KMS-11 (cell line): ENCODE measurements around the gene CPEB4.

ENCODE experiments used
- H2AFZ ChIP-seq: fragments of 200-600 bp; sonication (generic); 2 replicates; pipeline ENCODE4 v1.6.1; 2016; ENCODE audit warnings: antibody characterized with exemption, mixed run types, low read depth
- H3K27ac ChIP-seq: fragments of 200-600 bp; sonication (generic); 2 replicates; pipeline ENCODE4 v1.6.1; 2016; ENCODE audit warnings: mild to moderate bottlenecking, mixed run types
- H3K27me3 ChIP-seq: fragments of 200-600 bp; sonication (generic); 2 replicates; pipeline ENCODE4 v1.6.1; 2017; ENCODE audit warnings: mild to moderate bottlenecking, low read depth, mixed run types, moderate library complexity; ENCODE audit not compliant: insufficient read depth
- H3K36me3 ChIP-seq: fragments of 200-600 bp; sonication (generic); 2 replicates; pipeline ENCODE4 v1.6.1; 2017; ENCODE audit warnings: mild to moderate bottlenecking, mixed run types; ENCODE audit not compliant: insufficient read depth
- H3K4me1 ChIP-seq: fragments of 200-600 bp; sonication (generic); 2 replicates; pipeline ENCODE4 v1.6.1; 2016; ENCODE audit warnings: mild to moderate bottlenecking, low read depth, mixed run types; ENCODE audit not compliant: poor library complexity, severe bottlenecking
- H3K4me2 ChIP-seq: fragments of 200-600 bp; sonication (generic); 2 replicates; pipeline ENCODE4 v1.7.0; 2016; ENCODE audit warnings: mild to moderate bottlenecking, mixed run types
- H3K4me3 ChIP-seq: fragments of 200-600 bp; sonication (generic); IDR thresholded peaks from 2 replicates; pipeline ENCODE4 v1.6.1; 2017; ENCODE audit warnings: low read depth, low read length, mixed read lengths; ENCODE audit not compliant: insufficient read depth
- H3K79me2 ChIP-seq: fragments of 200-600 bp; sonication (generic); 2 replicates; pipeline ENCODE4 v1.6.1; 2016; ENCODE audit warnings: low read depth, mixed run types; ENCODE audit not compliant: insufficient read depth
- H3K9ac ChIP-seq: fragments of 200-600 bp; sonication (generic); 2 replicates; pipeline ENCODE4 v1.6.1; 2016; ENCODE audit warnings: mild to moderate bottlenecking, mixed run types
- H4K20me1 ChIP-seq: fragments of 200-600 bp; sonication (generic); 2 replicates; pipeline ENCODE4 v1.6.1; 2016; ENCODE audit warnings: mild to moderate bottlenecking, mixed run types; ENCODE audit not compliant: insufficient read depth
- CTCF ChIP-seq: fragments of 200-600 bp; sonication (generic); conservative IDR thresholded peaks from 2 replicates; pipeline ENCODE4 v1.6.1; 2017; ENCODE audit warnings: low read depth, mild to moderate bottlenecking, antibody characterized with exemption, low read length, moderate library complexity, mixed read lengths

Gene CPEB4

DNA sequence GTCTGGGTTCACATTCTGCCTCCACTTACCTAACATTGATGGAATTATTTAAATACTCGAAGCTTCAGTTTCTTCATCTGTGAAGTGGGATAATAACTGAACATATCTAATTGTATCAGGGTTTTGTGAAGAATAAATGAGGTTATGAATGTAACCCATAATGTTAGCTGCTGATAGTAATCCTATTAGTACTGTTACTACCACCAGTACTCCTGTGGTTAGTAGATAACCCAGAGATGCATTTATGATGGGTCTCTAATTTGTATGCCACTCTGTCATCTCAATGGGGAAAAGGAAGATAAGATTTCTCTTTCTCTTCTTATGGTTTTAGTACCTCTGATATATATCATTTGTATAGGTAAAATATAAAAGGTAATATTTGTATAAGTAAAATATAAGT lies 16.0 kb downstream of the CPEB4 start:
- peaks cover 79% of the 10 kb centered on the region for H3K4me1 ChIP-seq
- peak overlapping the region; percentile 91 for H3K4me2 ChIP-seq
- 0 out of 2 replicates have a peak, but pooled peaks cover 3% of the 10 kb centered on the region for H4K20me1 ChIP-seq
- H3K27me3 ChIP-seq: no peaks in the 10 kb centered on the region
- no peak overlapping the region for H3K9ac ChIP-seq
- no peak overlapping the region for H2AFZ ChIP-seq
- peak overlapping the region; percentile 41; the same call in 1 of the 2 replicates for H3K27ac ChIP-seq
- H3K4me3 ChIP-seq: no peak overlapping the region
- TF ChIP-seq CTCF: no peak
- peaks cover 95% of the 10 kb centered on the region for H3K79me2 ChIP-seq
- no peaks in the 10 kb centered on the region for H3K36me3 ChIP-seq

DNA sequence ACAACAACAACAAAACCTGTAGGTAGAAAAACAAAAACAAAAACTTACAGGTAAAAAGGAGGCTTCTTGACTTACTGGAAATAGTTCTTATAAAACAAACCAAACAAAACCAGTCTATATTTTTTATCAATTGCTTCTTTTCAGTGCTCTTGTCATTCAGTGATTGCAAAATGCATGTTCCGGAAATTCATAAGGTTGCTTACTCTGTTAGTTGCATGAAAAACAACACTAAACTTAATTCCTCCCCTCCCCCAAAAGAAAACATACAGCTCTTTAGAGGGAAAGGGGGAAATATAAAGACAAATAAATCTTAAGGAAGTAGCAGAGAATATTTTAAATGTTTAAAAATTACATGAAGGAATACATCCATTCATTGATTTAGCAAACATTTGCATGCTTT lies 19.1 kb downstream of the CPEB4 start:
- Histone ChIP-seq H3K4me2 (no peak overlapping the region), H4K20me1 (0 out of 2 replicates have a peak, but pooled peaks cover 3% of the 10 kb centered on the region), H3K9ac (no peak overlapping the region), H2AFZ (no peak overlapping the region), H3K36me3 (no peaks in the 10 kb centered on the region), H3K4me3 (no peak overlapping the region), H3K27ac (no peak overlapping the region), H3K79me2 (peaks cover 72% of the 10 kb centered on the region), H3K4me1 (peaks cover 65% of the 10 kb centered on the region), H3K27me3 (no peaks in the 10 kb centered on the region)
- TF ChIP-seq CTCF: no peak

- H3K4me3 ChIP-seq: no peak overlapping the region
- no peak for TF ChIP-seq CTCF
- 0 out of 2 replicates have a peak, but pooled peaks cover 3% of the 10 kb centered on the region for H4K20me1 ChIP-seq
- peaks cover 66% of the 10 kb centered on the region for H3K79me2 ChIP-seq
- no peak overlapping the region for H3K9ac ChIP-seq
- H3K36me3 ChIP-seq: no peaks in the 10 kb centered on the region
- H3K27ac ChIP-seq: no peak overlapping the region
- no peak overlapping the region for H3K4me2 ChIP-seq
- no peaks in the 10 kb centered on the region for H3K27me3 ChIP-seq
- H3K4me1 ChIP-seq: peaks cover 60% of the 10 kb centered on the region
- H2AFZ ChIP-seq: no peak overlapping the region
Observed at GRCh38 chr5:173907686-173908371, 19.7 kb downstream of the CPEB4 start.

DNA sequence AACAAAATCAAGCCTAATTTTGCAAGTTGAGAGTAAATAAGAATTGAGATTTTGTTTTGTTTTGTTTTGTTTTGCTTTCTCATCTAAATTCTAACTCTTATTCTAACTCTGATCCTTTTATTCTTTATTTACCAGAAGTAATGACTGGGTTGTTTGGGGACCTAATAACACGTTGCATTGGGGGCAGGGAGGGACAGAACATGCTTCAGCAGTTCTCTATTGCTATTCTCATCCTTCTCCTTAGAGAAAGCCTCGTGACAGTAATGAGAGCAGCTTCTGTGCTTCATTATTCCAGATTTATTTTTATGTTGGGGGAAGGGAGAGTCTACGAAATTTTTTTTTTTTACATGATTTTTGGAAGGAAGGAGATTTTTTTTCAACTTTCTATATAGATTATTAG lies 21.1 kb downstream of the CPEB4 start:
- Histone ChIP-seq H3K79me2 (peaks cover 54% of the 10 kb centered on the region), H3K9ac (no peak overlapping the region), H3K27ac (no peak overlapping the region), H3K27me3 (no peaks in the 10 kb centered on the region), H2AFZ (no peak overlapping the region), H3K4me1 (peaks cover 46% of the 10 kb centered on the region), H3K4me2 (no peak overlapping the region), H3K36me3 (no peaks in the 10 kb centered on the region), H4K20me1 (0 out of 2 replicates have a peak, but pooled peaks cover under 1% of the 10 kb centered on the region), H3K4me3 (no peak overlapping the region)
- TF ChIP-seq CTCF: no peak
